ENCODE measurements around the gene DGCR2.

The DGCR2 gene

GRCh38 chr22:19067696-19068348 lies 54.4 kb downstream of the DGCR2 start:
- Histone ChIP-seq H3K4me3 (ENCODE audit: low read length) (no peak overlapping the region), H3K36me3 (replicated peaks; ENCODE audit: insufficient read depth, low read length) (no peaks in the 10 kb centered on the region), H3K4me2 (ENCODE audit: low read depth, low read length) (no peak overlapping the region), H3K9ac (ENCODE audit: low read length) (no peak overlapping the region), H3K79me2 (ENCODE audit: low read length) (peaks cover 6% of the 10 kb centered on the region), H3K27ac (ENCODE audit: low read length) (no peak overlapping the region), H3K27me3 (replicated peaks; ENCODE audit: insufficient read depth, low read length) (no peaks in the 10 kb centered on the region), H3F3A (ENCODE audit: insufficient read depth, low read length) (no peaks in the 10 kb centered on the region), H4K20me1 (ENCODE audit: insufficient read depth, low read length) (no peaks in the 10 kb centered on the region), H3K4me1 (ENCODE audit: low read length) (no peaks in the 10 kb centered on the region), H3K9me3 (replicated peaks; ENCODE audit: insufficient read depth, low read length) (no peaks in the 10 kb centered on the region), H2AFZ (ENCODE audit: low read length) (no peak overlapping the region), H3K9me2 (replicated peaks; ENCODE audit: insufficient read depth, low read length) (no peaks in the 10 kb centered on the region)
- TF ChIP-seq EZH2 (optimal IDR thresholded peaks at IDR 0.05; ENCODE audit: low read depth, low read length) (no peak), EZH2phosphoT487 (IDR thresholded peaks at IDR 0.05; ENCODE audit: low read length) (no peak), CTCF (IDR thresholded peaks at IDR 0.05; ENCODE audit: low read length) (no peak)
- no peak for DNase-seq

- no peaks in the 10 kb centered on the region for H3K9me2 ChIP-seq (replicated peaks; ENCODE audit: insufficient read depth, low read length)
- no peak overlapping the region for H3K9ac ChIP-seq (ENCODE audit: low read length)
- H3K4me1 ChIP-seq (ENCODE audit: low read length) = no peaks in the 10 kb centered on the region
- H4K20me1 ChIP-seq (ENCODE audit: insufficient read depth, low read length) = no peaks in the 10 kb centered on the region
- H3K36me3 ChIP-seq (replicated peaks; ENCODE audit: insufficient read depth, low read length) = no peaks in the 10 kb centered on the region
- H3K4me2 ChIP-seq (ENCODE audit: low read depth, low read length) = no peak overlapping the region
- TF ChIP-seq EZH2 (optimal IDR thresholded peaks at IDR 0.05; ENCODE audit: low read depth, low read length) (no peak), CTCF (IDR thresholded peaks at IDR 0.05; ENCODE audit: low read length) (no peak), EZH2phosphoT487 (IDR thresholded peaks at IDR 0.05; ENCODE audit: low read length) (no peak)
- no peaks in the 10 kb centered on the region for H3K27me3 ChIP-seq (replicated peaks; ENCODE audit: insufficient read depth, low read length)
- no peaks in the 10 kb centered on the region for H3F3A ChIP-seq (ENCODE audit: insufficient read depth, low read length)
- H3K27ac ChIP-seq (ENCODE audit: low read length) = no peak overlapping the region
- peaks cover 6% of the 10 kb centered on the region; the same call in 1 of the 2 replicates for H3K79me2 ChIP-seq (ENCODE audit: low read length)
- H3K4me3 ChIP-seq (ENCODE audit: low read length) = no peak overlapping the region
- H3K9me3 ChIP-seq (replicated peaks; ENCODE audit: insufficient read depth, low read length) = no peaks in the 10 kb centered on the region
- no peak overlapping the region for H2AFZ ChIP-seq (ENCODE audit: low read length)
- no peak for DNase-seq
Observed at GRCh38 chr22:19066531-19067271, 55.5 kb downstream of the DGCR2 start.

GRCh38 chr22:19065929-19066328 lies 56.3 kb downstream of the DGCR2 start:
- no peaks in the 10 kb centered on the region for H3K27me3 ChIP-seq (replicated peaks; ENCODE audit: insufficient read depth, low read length)
- H4K20me1 ChIP-seq (ENCODE audit: insufficient read depth, low read length) = no peaks in the 10 kb centered on the region
- H3K9me2 ChIP-seq (replicated peaks; ENCODE audit: insufficient read depth, low read length) = no peaks in the 10 kb centered on the region
- peaks cover 5% of the 10 kb centered on the region; the same call in 1 of the 2 replicates for H3K79me2 ChIP-seq (ENCODE audit: low read length)
- H3F3A ChIP-seq (ENCODE audit: insufficient read depth, low read length) = no peaks in the 10 kb centered on the region
- DNase-seq = no peak
- H3K4me3 ChIP-seq (ENCODE audit: low read length) = no peak overlapping the region
- no peak overlapping the region for H3K9ac ChIP-seq (ENCODE audit: low read length)
- H2AFZ ChIP-seq (ENCODE audit: low read length) = no peak overlapping the region
- H3K4me1 ChIP-seq (ENCODE audit: low read length) = no peaks in the 10 kb centered on the region
- no peak overlapping the region for H3K4me2 ChIP-seq (ENCODE audit: low read depth, low read length)
- TF ChIP-seq EZH2phosphoT487 (IDR thresholded peaks at IDR 0.05; ENCODE audit: low read length) (no peak), EZH2 (optimal IDR thresholded peaks at IDR 0.05; ENCODE audit: low read depth, low read length) (no peak), CTCF (IDR thresholded peaks at IDR 0.05; ENCODE audit: low read length) (no peak)
- no peaks in the 10 kb centered on the region for H3K36me3 ChIP-seq (replicated peaks; ENCODE audit: insufficient read depth, low read length)
- H3K9me3 ChIP-seq (replicated peaks; ENCODE audit: insufficient read depth, low read length) = no peaks in the 10 kb centered on the region
- no peak overlapping the region for H3K27ac ChIP-seq (ENCODE audit: low read length)
